GM12864 (cell line): ENCODE results near the gene PIP5K1B.
A peak's percentile ranks its signal among the peaks of the same experiment; 100 is the strongest.

ENCODE experiments used
- DNase-seq: peaks from one replicate; pipeline ENCODE4 v3.0.0-alpha.2; 2011; ENCODE audit warnings: low read depth
- H3K4me3 ChIP-seq: 2 replicates; pipeline ENCODE4 v1.5.1; 2011; ENCODE audit warnings: mild to moderate bottlenecking, low read depth, low read length, control low read depth
- CTCF ChIP-seq: IDR thresholded peaks from 2 replicates; pipeline ENCODE4 v1.5.1; 2011; ENCODE audit warnings: low read depth, mild to moderate bottlenecking, moderate library complexity, low read length, control low read depth, inconsistent platforms; ENCODE audit errors: missing control alignments

The PIP5K1B gene

GRCh38 chr9:69028754-69029153 lies 323.7 kb downstream of the PIP5K1B start:
- no peak for TF ChIP-seq CTCF
- DNase-seq: no peak
- H3K4me3 ChIP-seq: no peak overlapping the region

GRCh38 chr9:69029535-69029934 lies 324.5 kb downstream of the PIP5K1B start:
- H3K4me3 ChIP-seq: no peak overlapping the region
- TF ChIP-seq CTCF: no peak
- DNase-seq: no peak

GRCh38 chr9:69030851-69031645 lies 326.0 kb downstream of the PIP5K1B start:
- DNase-seq: no peak
- no peak for TF ChIP-seq CTCF
- H3K4me3 ChIP-seq: no peak overlapping the region

GRCh38 chr9:69034071-69034470 lies 329.0 kb downstream of the PIP5K1B start:
- TF ChIP-seq CTCF: no peak
- no peak for DNase-seq
- H3K4me3 ChIP-seq: no peak overlapping the region

- TF ChIP-seq CTCF: peak; percentile 97
- peak; percentile 51 for DNase-seq
- H3K4me3 ChIP-seq: peak within 1 kb of the TSS; percentile 68
Observed at GRCh38 chr9:69035438-69036308, 330.6 kb downstream of the PIP5K1B start, which contains the start of gene FXN. FXN (plus strand) TSS chr9:69035752; CDS start chr9:69035783, 31 bp downstream.

GRCh38 chr9:69036309-69036708 lies 331.3 kb downstream of the PIP5K1B start:
- H3K4me3 ChIP-seq: peak overlapping the region; percentile 68
- no peak for TF ChIP-seq CTCF
- no peak for DNase-seq
